T-cell (primary cell): ENCODE measurements around the gene SERPINA6. TPM values are rescaled to one million over a fixed set of nuclear protein-coding genes. Genes with fewer than 3 reads are reported as not detected.
"Not testable (repeated sequence)": the region's sequence is repeated elsewhere in the genome, so short reads cannot be mapped to it uniquely, and the experiment has no call there.

Experiments
- ATAC-seq, 4 experiments: fragments of 200-7000 bp in 3 of 4; fragments of 150-1000 bp in 1 of 4; cut with Tn5 transposase; replicated peaks in 1 of 4; 1 replicate in 3 of 4; 2 replicates in 1 of 4; pipeline ENCODE4 v1.10.0; 2021; ENCODE audit warnings: moderate library complexity in 3 of 4, mild to moderate bottlenecking in 2 of 4, moderate number of reproducible peaks in 1 of 4
- CTCF ChIA-PET, 2 donors: fragments of 300-600 bp; sonication (Branson Sonifier 250); formaldehyde crosslinking; loops; one replicate each; lab custom pipeline; 2022; ENCODE audit warnings: antibody characterized with exemption in 2 of 2; lab: Charles Lee
- POLR2A ChIA-PET, 2 donors: fragments of 300-600 bp; sonication (Branson Sonifier 250); formaldehyde crosslinking; loops; one replicate each; lab custom pipeline; 2022; ENCODE audit warnings: antibody characterized with exemption in 2 of 2; lab: Charles Lee
- DNase-seq, 35 experiments: peaks; one replicate each; pipeline versions ENCODE4 v3.0.0 to v3.0.0-alpha.2; 2013 to 2023
- H3K27ac ChIP-seq: one replicate; pipeline ENCODE4 v1.5.1; 2013; ENCODE audit warnings: low read length
- H3K27me3 ChIP-seq, 2 experiments: replicated peaks in 1 of 2; 1 replicate in 1 of 2; 2 replicates in 1 of 2; pipeline versions ENCODE4 v1.6.1 to v1.7.0; 2013; ENCODE audit warnings: low read length in 1 of 2, mixed read lengths in 1 of 2; ENCODE audit not compliant: control insufficient read depth in 2 of 2, insufficient read depth in 2 of 2; ENCODE audit errors: extremely low read depth in 1 of 2
- H3K36me3 ChIP-seq, 2 donors: 1 replicate in 1 of 2; 2 replicates in 1 of 2; pipeline versions ENCODE4 v1.6.1 to v1.7.0; 2013; ENCODE audit warnings: low read length in 1 of 2; ENCODE audit not compliant: control insufficient read depth in 2 of 2, insufficient read depth in 1 of 2; ENCODE audit errors: extremely low read depth in 1 of 2
- H3K4me1 ChIP-seq, 2 experiments: 1 replicate in 1 of 2; 2 replicates in 1 of 2; pipeline versions ENCODE4 v1.6.1 to v1.7.0; 2013; ENCODE audit warnings: low read length in 2 of 2, mixed read lengths in 1 of 2; ENCODE audit not compliant: insufficient read depth in 2 of 2, control insufficient read depth in 1 of 2; ENCODE audit errors: extremely low read depth in 1 of 2
- H3K4me3 ChIP-seq, 2 donors: 1 replicate in 1 of 2; 2 replicates in 1 of 2; pipeline versions ENCODE4 v1.5.1 to v1.7.0; 2013; ENCODE audit warnings: mild to moderate bottlenecking in 2 of 2, low read length in 1 of 2, moderate library complexity in 1 of 2; ENCODE audit not compliant: control insufficient read depth in 1 of 2; ENCODE audit errors: extremely low read depth in 1 of 2
- H3K9me3 ChIP-seq: 2 replicates; pipeline ENCODE4 v1.7.0; 2013
- H3K27ac Mint-ChIP-seq, 2 donors: one replicate each; pipeline ENCODE4 v1.8.0; 2020 to 2021; ENCODE audit warnings: mild to moderate bottlenecking in 2 of 2, mixed read lengths in 2 of 2
- H3K27me3 Mint-ChIP-seq, 2 donors: one replicate each; pipeline ENCODE4 v1.8.0; 2021 to 2022; ENCODE audit warnings: mixed read lengths in 2 of 2
- H3K36me3 Mint-ChIP-seq: one replicate; pipeline ENCODE4 v1.8.0; 2021; ENCODE audit warnings: mixed read lengths
- H3K4me1 Mint-ChIP-seq, 3 donors: one replicate each; pipeline ENCODE4 v1.8.0; 2020 to 2022; ENCODE audit warnings: mixed read lengths in 3 of 3, mild to moderate bottlenecking in 1 of 3
- H3K4me3 Mint-ChIP-seq, 3 donors: one replicate each; pipeline ENCODE4 v1.8.0; 2020 to 2022; ENCODE audit warnings: mild to moderate bottlenecking in 3 of 3, mixed read lengths in 3 of 3, moderate library complexity in 3 of 3
- H3K9me3 Mint-ChIP-seq, 3 donors: one replicate each; pipeline ENCODE4 v1.8.0; 2020 to 2022; ENCODE audit warnings: mixed read lengths in 3 of 3
- WGBS: methylation state at CpG from one replicate; pipeline ENCODE4 v1.1.5; 2013; ENCODE audit warnings: missing lambda C conversion rate; ENCODE audit not compliant: insufficient coverage; 5-methylcytosine and 5-hydroxymethylcytosine counted together
- total RNA-seq, 35 experiments: library from RNA in 6 of 35; stranded (reverse) in 6 of 35; fragments of 120-200 nt in 1 of 35; gene quantifications; one replicate each; pipeline versions ENCODE4 v1.2.1 to v1.2.4 and lab custom pipeline; 2013 to 2026

SERPINA6 gene, protein sequence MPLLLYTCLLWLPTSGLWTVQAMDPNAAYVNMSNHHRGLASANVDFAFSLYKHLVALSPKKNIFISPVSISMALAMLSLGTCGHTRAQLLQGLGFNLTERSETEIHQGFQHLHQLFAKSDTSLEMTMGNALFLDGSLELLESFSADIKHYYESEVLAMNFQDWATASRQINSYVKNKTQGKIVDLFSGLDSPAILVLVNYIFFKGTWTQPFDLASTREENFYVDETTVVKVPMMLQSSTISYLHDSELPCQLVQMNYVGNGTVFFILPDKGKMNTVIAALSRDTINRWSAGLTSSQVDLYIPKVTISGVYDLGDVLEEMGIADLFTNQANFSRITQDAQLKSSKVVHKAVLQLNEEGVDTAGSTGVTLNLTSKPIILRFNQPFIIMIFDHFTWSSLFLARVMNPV
- total RNA-seq (not detected), total RNA-seq (lab: John Stamatoyannopoulos, UW) (0 to 0.07 (median 0) reads per million in 29 experiments)
- total RNA-seq (2013), result not detected

DNA sequence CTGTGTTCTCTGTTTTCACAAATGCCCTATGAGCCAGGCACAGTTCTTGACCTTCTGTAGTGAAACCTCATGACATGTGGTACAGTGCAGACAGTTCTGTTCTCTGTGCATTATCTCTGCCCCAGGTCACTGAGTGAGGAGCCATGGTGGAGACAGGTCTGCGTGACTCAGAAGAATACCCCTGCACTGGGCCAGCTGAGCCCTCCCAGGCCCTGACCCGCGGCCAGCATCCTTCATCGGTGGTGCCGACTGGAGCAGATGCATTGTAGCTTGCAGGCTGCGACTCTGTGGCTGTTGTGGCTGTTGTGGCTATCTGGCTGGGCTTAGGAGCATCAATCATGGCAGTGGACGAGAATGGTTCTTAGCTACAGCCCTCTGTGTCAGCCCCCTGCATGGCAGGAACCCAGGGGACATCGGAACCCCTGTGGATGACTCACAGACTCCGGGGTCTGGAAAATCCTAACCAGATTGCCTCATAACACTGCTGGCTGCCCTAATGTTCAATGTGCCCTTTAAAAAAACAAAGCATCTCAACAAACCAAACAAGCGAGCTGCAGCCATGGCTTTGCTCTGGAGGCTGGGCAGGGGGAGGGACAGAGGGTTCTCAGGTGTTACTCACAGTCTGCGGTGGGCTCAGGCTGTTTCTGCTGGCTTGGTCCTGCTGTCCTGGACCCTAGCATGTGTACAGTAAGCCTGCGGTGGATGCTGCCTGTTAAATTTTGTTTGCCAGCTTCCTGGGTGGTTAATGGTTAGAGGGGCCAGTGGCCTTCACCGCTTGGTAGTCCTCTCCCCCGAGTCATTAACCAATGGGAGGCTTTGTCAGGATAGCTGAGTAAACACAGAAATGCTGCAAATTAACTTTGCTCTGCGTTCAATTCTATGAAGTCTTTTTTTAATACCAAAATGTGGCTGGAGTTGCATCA lies at the start of gene SERPINA6:
SERPINA6 (minus strand) TSS at position 689 of the 923 bp plus-strand sequence. CDS start 8,688 bp downstream, outside the sequence.
- no peaks in the 10 kb centered on the region for H3K4me1 Mint-ChIP-seq
- 70% methylated on average over 10 of the region's 15 CpGs for WGBS

DNA sequence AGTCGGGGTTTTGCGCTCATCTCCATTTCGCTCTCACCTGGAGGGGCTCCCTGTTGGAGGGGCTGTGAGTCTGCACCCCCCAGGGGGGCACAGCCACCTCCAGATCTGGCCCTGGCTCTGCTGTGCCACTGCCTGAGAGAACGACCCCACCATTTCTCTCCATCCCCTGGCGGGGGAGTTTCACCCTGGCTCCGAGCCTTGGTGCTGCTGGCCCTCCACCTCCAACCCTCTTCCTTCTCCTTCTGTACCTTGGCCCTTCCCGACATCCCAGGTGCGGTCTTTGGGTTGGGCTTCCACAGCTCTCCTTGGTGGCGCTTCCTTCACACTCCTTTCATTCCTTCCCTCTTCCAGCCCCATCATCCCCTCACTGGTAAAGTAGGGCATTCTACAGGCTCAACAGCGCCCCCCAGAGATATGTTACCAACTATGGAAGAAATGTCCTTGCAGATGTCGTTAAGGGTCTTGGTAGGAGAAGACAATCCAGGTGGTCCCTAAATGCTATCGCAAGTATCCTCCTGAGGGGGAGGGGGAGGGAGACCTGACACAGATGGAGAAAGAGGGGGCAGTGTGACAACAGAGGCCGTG lies 49.0 kb upstream of the SERPINA6 start:
- H3K4me3 ChIP-seq, result no peak overlapping the region
- peaks cover 3 to 8% of the 10 kb centered on the region in 2 donors for H3K27me3 Mint-ChIP-seq
- H3K9me3 ChIP-seq, result no peaks in the 10 kb centered on the region
- no peaks in the 10 kb centered on the region for H3K4me1 Mint-ChIP-seq
- ChIA-PET CTCF (no interaction called here), POLR2A (no interaction called here)
- no peak overlapping the region for H3K27ac Mint-ChIP-seq
- no peak for DNase-seq
- ATAC-seq, result no peak
- no peaks in the 10 kb centered on the region for H3K36me3 ChIP-seq
- H3K27ac ChIP-seq, result no peak overlapping the region
- H3K4me1 ChIP-seq, result no peaks in the 10 kb centered on the region
- peaks cover 0 to 18% of the 10 kb centered on the region in 2 experiments for H3K27me3 ChIP-seq
- H3K4me3 Mint-ChIP-seq, result no peak overlapping the region
- WGBS, result 76% methylated on average over 8 of the region's 13 CpGs
- no peaks in the 10 kb centered on the region for H3K9me3 Mint-ChIP-seq
- H3K36me3 Mint-ChIP-seq, result no peaks in the 10 kb centered on the region

More for the DNA sequence above, at the start of gene SERPINA6:
- ChIA-PET CTCF (no interaction called here), POLR2A (no interaction called here)
- no peaks in the 10 kb centered on the region for H3K9me3 Mint-ChIP-seq
- no peaks in the 10 kb centered on the region for H3K27me3 ChIP-seq
- no peak within 1 kb of the TSS for H3K4me3 ChIP-seq
- no peak within 1 kb of the TSS for H3K27ac ChIP-seq
- no peak for DNase-seq
- H3K9me3 ChIP-seq, result peaks cover 3% of the 10 kb centered on the region
- ATAC-seq, result peak in 1 of 4 experiments; percentile 15
- no peaks in the 10 kb centered on the region for H3K4me1 ChIP-seq
- peaks cover 4 to 9% of the 10 kb centered on the region in 2 donors for H3K27me3 Mint-ChIP-seq
- H3K4me3 Mint-ChIP-seq, result no peak within 1 kb of the TSS
- no peak within 1 kb of the TSS for H3K27ac Mint-ChIP-seq
- no peaks in the 10 kb centered on the region for H3K36me3 ChIP-seq
- no peaks in the 10 kb centered on the region for H3K36me3 Mint-ChIP-seq

DNA sequence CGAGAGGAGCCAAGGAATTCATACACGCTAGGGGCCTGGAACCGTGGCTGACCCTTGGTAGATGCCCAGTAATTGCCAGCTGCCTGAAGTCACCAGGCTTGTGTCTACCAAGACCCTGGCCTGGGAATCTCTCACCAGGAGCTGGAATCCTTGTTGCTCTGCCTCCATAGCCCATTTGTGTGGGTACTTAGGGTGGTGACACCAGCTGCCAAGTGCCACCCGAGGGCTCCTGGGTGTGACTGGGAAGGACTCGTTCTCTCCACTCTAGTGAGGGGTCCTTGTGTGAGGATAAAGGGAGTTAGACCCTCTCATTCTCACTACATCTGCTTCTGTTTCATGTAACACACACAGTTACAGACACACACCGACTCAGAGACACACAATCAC lies 47.4 kb upstream of the SERPINA6 start:
- ATAC-seq (no peak), DNase-seq (no peak)
- no peaks in the 10 kb centered on the region for H3K9me3 ChIP-seq
- H3K36me3 Mint-ChIP-seq, result no peaks in the 10 kb centered on the region
- ChIA-PET POLR2A (no interaction called here), CTCF (no interaction called here)
- 75% methylated on average over 1 of the region's 6 CpGs for WGBS
- peaks cover 0 to 16% of the 10 kb centered on the region in 2 experiments for H3K27me3 ChIP-seq
- no peak overlapping the region for H3K27ac Mint-ChIP-seq
- no peaks in the 10 kb centered on the region for H3K9me3 Mint-ChIP-seq
- H3K4me3 ChIP-seq, result no peak overlapping the region
- no peaks in the 10 kb centered on the region for H3K4me1 Mint-ChIP-seq
- no peaks in the 10 kb centered on the region for H3K4me1 ChIP-seq
- H3K27me3 Mint-ChIP-seq, result peaks cover 4 to 8% of the 10 kb centered on the region in 2 donors
- H3K27ac ChIP-seq, result no peak overlapping the region
- no peak overlapping the region for H3K4me3 Mint-ChIP-seq
- H3K36me3 ChIP-seq, result no peaks in the 10 kb centered on the region

DNA sequence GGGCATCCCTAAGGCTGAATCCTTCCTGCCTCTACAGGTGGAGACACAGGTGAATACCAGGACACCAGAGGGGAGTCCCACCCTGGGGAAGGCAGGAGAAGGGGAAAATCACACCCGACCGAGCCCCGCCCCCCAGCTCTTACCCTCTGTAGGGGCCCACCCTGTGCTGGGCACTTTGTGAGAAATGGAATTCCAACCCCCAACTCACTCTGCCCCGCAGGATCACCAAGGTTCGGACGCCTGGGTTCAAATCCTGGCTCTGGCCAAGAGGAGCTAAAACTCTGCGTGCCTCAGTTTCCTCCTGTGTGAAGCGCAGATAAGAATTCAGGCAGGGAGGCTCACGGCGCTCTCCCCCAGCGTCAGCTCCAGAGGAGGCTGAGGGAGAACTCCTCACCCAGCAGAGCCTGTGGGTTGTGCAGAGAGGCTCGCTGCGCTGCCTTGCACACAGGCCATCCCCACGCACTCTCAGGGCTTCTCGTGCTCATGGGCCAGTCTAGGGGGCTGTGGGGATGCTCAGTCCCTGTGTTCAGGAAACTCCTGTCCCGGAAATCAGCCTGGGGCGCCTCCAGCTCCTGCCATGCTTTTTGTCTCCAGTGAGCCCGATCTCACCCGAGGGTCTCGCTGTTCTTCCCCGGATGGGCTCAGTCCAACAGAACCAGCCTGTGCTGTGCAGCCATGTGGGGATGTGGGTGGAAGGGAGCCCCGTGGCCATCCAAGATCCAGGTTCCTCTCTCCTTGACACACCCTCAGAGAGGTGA lies 46.8 kb upstream of the SERPINA6 start:
- H3K4me1 ChIP-seq, H3K4me3 ChIP-seq, H3K9me3 ChIP-seq, H3K27ac ChIP-seq, H3K9me3 Mint-ChIP-seq, H3K36me3 Mint-ChIP-seq, H3K4me1 Mint-ChIP-seq, ATAC-seq, H3K36me3 ChIP-seq, CTCF ChIA-PET, POLR2A ChIA-PET, H3K27me3 Mint-ChIP-seq, H3K4me3 Mint-ChIP-seq, DNase-seq, H3K27ac Mint-ChIP-seq: not testable (repeated sequence)
- WGBS, result 76% methylated on average over 3 of the region's 22 CpGs
- peaks cover 0 to 16% of the 10 kb centered on the region in 2 experiments for H3K27me3 ChIP-seq

DNA sequence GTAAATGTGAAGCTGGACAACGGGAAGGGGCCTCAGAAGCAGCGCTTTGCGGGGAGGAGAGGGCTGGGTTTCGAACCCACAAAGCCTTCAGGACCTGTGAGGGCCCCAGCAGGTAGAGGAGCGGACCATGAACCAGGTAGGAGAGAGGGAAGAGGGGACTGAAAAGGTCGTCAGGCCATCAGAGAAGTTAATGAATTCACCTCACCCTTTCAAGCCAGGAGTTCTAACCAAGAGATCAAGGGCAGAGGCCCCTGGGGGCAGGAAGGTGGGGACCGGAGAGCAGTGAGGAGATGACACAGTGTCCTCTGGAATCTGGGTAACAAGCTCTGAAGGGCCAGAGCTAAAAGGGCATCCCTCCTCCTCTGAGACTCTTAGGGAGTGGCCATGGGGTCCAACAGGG lies 45.8 kb upstream of the SERPINA6 start:
- no peak for ATAC-seq
- no peaks in the 10 kb centered on the region for H3K4me1 ChIP-seq
- no peak overlapping the region for H3K4me3 Mint-ChIP-seq
- DNase-seq, result no peak
- H3K27me3 ChIP-seq, result peaks cover 0 to 16% of the 10 kb centered on the region in 2 experiments
- no peak overlapping the region for H3K4me3 ChIP-seq
- H3K27me3 Mint-ChIP-seq, result peaks cover 4 to 5% of the 10 kb centered on the region in 2 donors
- H3K9me3 Mint-ChIP-seq, result no peaks in the 10 kb centered on the region
- no peaks in the 10 kb centered on the region for H3K4me1 Mint-ChIP-seq
- no peak overlapping the region for H3K27ac ChIP-seq
- H3K9me3 ChIP-seq, result no peaks in the 10 kb centered on the region
- 90% methylated on average over 5 of the region's 7 CpGs for WGBS
- no peaks in the 10 kb centered on the region for H3K36me3 ChIP-seq
- no peaks in the 10 kb centered on the region for H3K36me3 Mint-ChIP-seq
- ChIA-PET CTCF (no interaction called here), POLR2A (no interaction called here)
- H3K27ac Mint-ChIP-seq, result no peak overlapping the region

DNA sequence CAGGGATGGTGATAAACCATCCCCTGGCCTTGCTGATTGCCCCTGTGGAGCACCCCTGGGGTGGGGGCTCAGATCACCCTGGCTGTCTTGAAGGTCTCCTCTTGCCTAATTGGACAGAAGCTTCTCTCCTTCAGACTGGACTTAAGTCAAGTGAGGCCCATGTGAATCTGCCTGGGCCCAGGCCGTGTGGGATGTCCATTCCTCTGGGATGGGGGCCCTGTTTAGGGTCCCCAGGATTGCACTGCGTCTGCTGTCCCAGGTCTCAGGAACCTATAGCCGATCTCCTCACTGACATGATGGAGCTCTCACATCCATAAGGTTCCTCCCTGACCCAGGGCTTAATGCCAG lies 45.1 kb upstream of the SERPINA6 start:
- 56% methylated on average over 2 of the region's 3 CpGs for WGBS
- H3K4me3 ChIP-seq, result no peak overlapping the region
- no peak overlapping the region for H3K27ac Mint-ChIP-seq
- no peaks in the 10 kb centered on the region for H3K9me3 ChIP-seq
- POLR2A ChIA-PET, result no interaction called here
- no peaks in the 10 kb centered on the region for H3K4me1 ChIP-seq
- no peak overlapping the region for H3K4me3 Mint-ChIP-seq
- no peak for ATAC-seq
- no peaks in the 10 kb centered on the region for H3K36me3 ChIP-seq
- no peaks in the 10 kb centered on the region for H3K9me3 Mint-ChIP-seq
- H3K27ac ChIP-seq, result no peak overlapping the region
- peaks cover 0 to 18% of the 10 kb centered on the region in 2 experiments for H3K27me3 ChIP-seq
- DNase-seq, result no peak
- H3K4me1 Mint-ChIP-seq, result no peaks in the 10 kb centered on the region
- no peaks in the 10 kb centered on the region for H3K36me3 Mint-ChIP-seq
- CTCF ChIA-PET, result no interaction called here
- peaks cover 4 to 5% of the 10 kb centered on the region in 2 donors for H3K27me3 Mint-ChIP-seq
